ENCODE measurements around the gene FTHL17. TPM values are rescaled to one million over a fixed set of nuclear protein-coding genes. Genes with fewer than 3 reads are reported as not detected.

The FTHL17 gene
- total RNA-seq, 1 experiment from 2014 or later = not detected

DNA sequence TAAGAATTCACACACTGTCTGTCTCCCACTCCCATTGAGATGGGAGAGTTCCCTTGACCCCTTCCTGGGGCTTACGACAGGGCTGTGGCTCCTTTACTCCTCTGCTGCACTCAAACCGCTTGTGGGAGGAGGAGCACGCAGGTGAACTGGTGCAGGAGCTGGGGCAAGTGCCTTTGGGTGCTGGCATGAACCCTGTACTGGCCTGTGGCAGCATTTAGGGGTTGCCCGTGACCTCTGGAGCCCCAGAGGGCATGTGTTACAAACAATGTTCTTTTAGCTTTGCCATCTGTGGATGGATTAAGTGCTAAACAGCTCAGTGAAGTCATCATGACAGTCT, 21.8 kb upstream of the FTHL17 start:
- no peak overlapping the region for H3K4me3 Mint-ChIP-seq
- ChIA-PET POLR2A (no interaction called here), CTCF (no interaction called here)
- TF ChIP-seq FOXK1 (CRISPR knock-in tag; IDR thresholded peaks at IDR 0.05) (no peak), ETV6 (CRISPR knock-in tag; IDR thresholded peaks at IDR 0.05) (no peak), ZNF232 (CRISPR knock-in tag; IDR thresholded peaks at IDR 0.05) (no peak), ZNF138 (CRISPR knock-in tag; conservative IDR thresholded peaks at IDR 0.05) (no peak)
- TF ChIP-seq, protein P1, sequence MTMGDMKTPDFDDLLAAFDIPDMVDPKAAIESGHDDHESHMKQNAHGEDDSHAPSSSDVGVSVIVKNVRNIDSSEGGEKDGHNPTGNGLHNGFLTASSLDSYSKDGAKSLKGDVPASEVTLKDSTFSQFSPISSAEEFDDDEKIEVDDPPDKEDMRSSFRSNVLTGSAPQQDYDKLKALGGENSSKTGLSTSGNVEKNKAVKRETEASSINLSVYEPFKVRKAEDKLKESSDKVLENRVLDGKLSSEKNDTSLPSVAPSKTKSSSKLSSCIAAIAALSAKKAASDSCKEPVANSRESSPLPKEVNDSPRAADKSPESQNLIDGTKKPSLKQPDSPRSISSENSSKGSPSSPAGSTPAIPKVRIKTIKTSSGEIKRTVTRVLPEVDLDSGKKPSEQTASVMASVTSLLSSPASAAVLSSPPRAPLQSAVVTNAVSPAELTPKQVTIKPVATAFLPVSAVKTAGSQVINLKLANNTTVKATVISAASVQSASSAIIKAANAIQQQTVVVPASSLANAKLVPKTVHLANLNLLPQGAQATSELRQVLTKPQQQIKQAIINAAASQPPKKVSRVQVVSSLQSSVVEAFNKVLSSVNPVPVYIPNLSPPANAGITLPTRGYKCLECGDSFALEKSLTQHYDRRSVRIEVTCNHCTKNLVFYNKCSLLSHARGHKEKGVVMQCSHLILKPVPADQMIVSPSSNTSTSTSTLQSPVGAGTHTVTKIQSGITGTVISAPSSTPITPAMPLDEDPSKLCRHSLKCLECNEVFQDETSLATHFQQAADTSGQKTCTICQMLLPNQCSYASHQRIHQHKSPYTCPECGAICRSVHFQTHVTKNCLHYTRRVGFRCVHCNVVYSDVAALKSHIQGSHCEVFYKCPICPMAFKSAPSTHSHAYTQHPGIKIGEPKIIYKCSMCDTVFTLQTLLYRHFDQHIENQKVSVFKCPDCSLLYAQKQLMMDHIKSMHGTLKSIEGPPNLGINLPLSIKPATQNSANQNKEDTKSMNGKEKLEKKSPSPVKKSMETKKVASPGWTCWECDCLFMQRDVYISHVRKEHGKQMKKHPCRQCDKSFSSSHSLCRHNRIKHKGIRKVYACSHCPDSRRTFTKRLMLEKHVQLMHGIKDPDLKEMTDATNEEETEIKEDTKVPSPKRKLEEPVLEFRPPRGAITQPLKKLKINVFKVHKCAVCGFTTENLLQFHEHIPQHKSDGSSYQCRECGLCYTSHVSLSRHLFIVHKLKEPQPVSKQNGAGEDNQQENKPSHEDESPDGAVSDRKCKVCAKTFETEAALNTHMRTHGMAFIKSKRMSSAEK (CRISPR knock-in tag; IDR thresholded peaks at IDR 0.05; ENCODE audit: borderline replicate concordance) = no peak
- TF ChIP-seq, protein P2, sequence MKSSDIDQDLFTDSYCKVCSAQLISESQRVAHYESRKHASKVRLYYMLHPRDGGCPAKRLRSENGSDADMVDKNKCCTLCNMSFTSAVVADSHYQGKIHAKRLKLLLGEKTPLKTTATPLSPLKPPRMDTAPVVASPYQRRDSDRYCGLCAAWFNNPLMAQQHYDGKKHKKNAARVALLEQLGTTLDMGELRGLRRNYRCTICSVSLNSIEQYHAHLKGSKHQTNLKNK (CRISPR knock-in tag; IDR thresholded peaks at IDR 0.05) = no peak
- TF ChIP-seq, protein P3, sequence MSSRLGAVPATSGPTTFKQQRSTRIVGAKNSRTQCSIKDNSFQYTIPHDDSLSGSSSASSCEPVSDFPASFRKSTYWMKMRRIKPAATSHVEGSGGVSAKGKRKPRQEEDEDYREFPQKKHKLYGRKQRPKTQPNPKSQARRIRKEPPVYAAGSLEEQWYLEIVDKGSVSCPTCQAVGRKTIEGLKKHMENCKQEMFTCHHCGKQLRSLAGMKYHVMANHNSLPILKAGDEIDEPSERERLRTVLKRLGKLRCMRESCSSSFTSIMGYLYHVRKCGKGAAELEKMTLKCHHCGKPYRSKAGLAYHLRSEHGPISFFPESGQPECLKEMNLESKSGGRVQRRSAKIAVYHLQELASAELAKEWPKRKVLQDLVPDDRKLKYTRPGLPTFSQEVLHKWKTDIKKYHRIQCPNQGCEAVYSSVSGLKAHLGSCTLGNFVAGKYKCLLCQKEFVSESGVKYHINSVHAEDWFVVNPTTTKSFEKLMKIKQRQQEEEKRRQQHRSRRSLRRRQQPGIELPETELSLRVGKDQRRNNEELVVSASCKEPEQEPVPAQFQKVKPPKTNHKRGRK (CRISPR knock-in tag; IDR thresholded peaks at IDR 0.05; ENCODE audit: borderline replicate concordance) = no peak
- no peaks in the 10 kb centered on the region; the same call in 1 of the 2 replicates for H3K36me3 Mint-ChIP-seq
- no peaks in the 10 kb centered on the region for H3K4me1 Mint-ChIP-seq
- no peak overlapping the region for H3K27ac Mint-ChIP-seq
- H3K27me3 Mint-ChIP-seq (ENCODE audit: low read depth) = no peaks in the 10 kb centered on the region
- H3K9me3 Mint-ChIP-seq = peaks cover 18% of the 10 kb centered on the region; the same call in 1 of the 2 replicates
- no peak for DNase-seq (ENCODE audit: low spot score)
- no peak for ATAC-seq

DNA sequence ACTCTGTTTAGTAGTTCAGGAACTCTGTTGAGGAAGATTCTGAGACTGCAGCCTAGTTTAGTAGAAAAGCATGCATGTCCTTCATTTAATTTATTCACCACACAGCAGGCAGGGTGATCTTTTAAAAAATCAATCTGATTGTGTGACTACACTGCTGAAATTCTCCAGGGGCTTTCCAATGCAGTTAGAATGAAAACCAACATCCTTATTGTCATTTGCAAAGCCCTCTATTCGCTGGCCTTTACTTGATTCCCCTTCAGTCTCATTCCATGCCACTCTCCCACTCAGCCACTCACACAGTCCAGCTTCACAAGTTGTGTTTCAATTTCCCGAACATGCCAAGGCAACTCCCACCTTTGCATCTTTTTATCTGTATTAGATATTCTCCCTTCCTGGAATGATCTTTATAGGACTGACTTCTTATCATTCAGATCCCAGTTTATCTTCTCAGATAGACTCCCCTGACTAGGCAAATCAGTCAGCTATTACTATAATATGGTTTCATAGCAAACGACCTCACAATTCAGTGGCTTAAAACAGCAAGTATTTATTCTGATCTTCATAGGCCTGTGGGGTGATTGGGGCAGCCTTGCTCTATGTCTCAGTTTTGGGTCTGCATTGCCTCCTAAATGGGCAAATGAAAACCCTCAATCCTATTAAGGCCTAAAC, 21.3 kb upstream of the FTHL17 start:
- no peak overlapping the region for H3K27ac Mint-ChIP-seq
- H3K27me3 Mint-ChIP-seq (ENCODE audit: low read depth) = no peaks in the 10 kb centered on the region
- H3K36me3 Mint-ChIP-seq = no peaks in the 10 kb centered on the region; the same call in 1 of the 2 replicates
- peaks cover 18% of the 10 kb centered on the region; the same call in 1 of the 2 replicates for H3K9me3 Mint-ChIP-seq
- ATAC-seq (no peak), DNase-seq (ENCODE audit: low spot score) (no peak)
- CTCF ChIA-PET = no interaction called here
- H3K4me3 Mint-ChIP-seq = no peak overlapping the region
- POLR2A ChIA-PET = no interaction called here
- TF ChIP-seq RELA (CRISPR knock-in tag; IDR thresholded peaks at IDR 0.05; ENCODE audit: borderline replicate concordance) (no peak), CBFB (CRISPR knock-in tag; IDR thresholded peaks at IDR 0.05; ENCODE audit: low read depth) (no peak), GRHL2 (CRISPR knock-in tag; IDR thresholded peaks at IDR 0.05; ENCODE audit: insufficient replicate concordance, severe bottlenecking) (no peak), MYBL2 (CRISPR knock-in tag; IDR thresholded peaks at IDR 0.05) (no peak), ATF1 (CRISPR knock-in tag; IDR thresholded peaks at IDR 0.05) (no peak), JAZF1 (CRISPR knock-in tag; IDR thresholded peaks at IDR 0.05) (no peak), SMAD3 (CRISPR knock-in tag; IDR thresholded peaks at IDR 0.05; ENCODE audit: borderline replicate concordance) (no peak), ZNF317 (CRISPR knock-in tag; IDR thresholded peaks at IDR 0.05; ENCODE audit: borderline replicate concordance, low read depth) (no peak), TCF7 (CRISPR knock-in tag; IDR thresholded peaks at IDR 0.05; ENCODE audit: low read depth) (no peak), CREB1 (CRISPR knock-in tag; IDR thresholded peaks at IDR 0.05) (no peak), ZNF219 (CRISPR knock-in tag; IDR thresholded peaks at IDR 0.05; ENCODE audit: borderline replicate concordance) (no peak), ZNF263 (CRISPR knock-in tag; IDR thresholded peaks at IDR 0.05; ENCODE audit: low read depth) (no peak)
- TF ChIP-seq, protein P4, sequence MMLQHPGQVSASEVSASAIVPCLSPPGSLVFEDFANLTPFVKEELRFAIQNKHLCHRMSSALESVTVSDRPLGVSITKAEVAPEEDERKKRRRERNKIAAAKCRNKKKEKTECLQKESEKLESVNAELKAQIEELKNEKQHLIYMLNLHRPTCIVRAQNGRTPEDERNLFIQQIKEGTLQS (CRISPR knock-in tag; conservative IDR thresholded peaks at IDR 0.05) = no peak
- TF ChIP-seq, protein P5, sequence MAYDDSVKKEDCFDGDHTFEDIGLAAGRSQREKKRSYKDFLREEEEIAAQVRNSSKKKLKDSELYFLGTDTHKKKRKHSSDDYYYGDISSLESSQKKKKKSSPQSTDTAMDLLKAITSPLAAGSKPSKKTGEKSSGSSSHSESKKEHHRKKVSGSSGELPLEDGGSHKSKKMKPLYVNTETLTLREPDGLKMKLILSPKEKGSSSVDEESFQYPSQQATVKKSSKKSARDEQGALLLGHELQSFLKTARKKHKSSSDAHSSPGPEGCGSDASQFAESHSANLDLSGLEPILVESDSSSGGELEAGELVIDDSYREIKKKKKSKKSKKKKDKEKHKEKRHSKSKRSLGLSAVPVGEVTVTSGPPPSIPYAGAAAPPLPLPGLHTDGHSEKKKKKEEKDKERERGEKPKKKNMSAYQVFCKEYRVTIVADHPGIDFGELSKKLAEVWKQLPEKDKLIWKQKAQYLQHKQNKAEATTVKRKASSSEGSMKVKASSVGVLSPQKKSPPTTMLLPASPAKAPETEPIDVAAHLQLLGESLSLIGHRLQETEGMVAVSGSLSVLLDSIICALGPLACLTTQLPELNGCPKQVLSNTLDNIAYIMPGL (CRISPR knock-in tag; IDR thresholded peaks at IDR 0.05) = no peak
- TF ChIP-seq, protein P2 (CRISPR knock-in tag; IDR thresholded peaks at IDR 0.05) = no peak
- no peaks in the 10 kb centered on the region for H3K4me1 Mint-ChIP-seq
